Measurements from ENCODE around the gene TOM1L1. TPM values are rescaled to one million over a fixed set of nuclear protein-coding genes. Genes with fewer than 3 reads are reported as not detected.

TOM1L1 gene
- total RNA-seq, 1 donor from 2014 or later = 33.6 TPM

DNA sequence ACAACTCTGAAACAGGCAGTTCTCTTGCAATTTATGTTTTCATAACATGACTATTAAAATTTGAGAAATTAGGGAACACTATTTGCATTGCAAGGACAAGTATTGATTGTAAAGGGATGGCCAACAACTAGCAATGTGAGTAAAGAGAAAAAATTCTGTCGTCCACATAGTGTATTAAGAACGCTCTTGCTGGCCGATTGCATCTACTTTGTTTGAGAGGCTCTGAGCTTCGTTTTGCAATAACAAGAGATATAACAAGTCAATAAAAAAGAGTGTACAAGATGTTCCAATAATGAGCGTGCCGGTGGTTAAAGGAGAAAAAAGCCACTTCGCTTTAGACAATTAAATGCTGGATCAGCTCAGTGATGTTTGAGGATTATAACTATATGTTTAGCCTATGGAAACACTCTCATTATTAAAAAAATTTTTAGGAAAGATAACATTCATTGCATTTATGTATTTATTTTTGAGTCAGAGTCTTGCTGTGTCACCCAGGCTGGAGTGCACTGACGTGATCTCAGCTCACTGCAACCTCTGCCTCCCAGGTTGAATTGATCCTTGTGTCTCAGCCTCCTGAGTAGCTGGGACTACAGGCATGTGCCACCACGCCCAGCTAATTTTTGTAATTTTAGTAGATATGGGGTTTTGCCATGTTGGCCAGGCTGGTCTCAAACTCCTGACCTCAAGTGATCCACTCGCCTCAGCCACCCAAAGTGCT is 19.2 kb upstream of the TOM1L1 start:
- TF ChIP-seq, protein P1, sequence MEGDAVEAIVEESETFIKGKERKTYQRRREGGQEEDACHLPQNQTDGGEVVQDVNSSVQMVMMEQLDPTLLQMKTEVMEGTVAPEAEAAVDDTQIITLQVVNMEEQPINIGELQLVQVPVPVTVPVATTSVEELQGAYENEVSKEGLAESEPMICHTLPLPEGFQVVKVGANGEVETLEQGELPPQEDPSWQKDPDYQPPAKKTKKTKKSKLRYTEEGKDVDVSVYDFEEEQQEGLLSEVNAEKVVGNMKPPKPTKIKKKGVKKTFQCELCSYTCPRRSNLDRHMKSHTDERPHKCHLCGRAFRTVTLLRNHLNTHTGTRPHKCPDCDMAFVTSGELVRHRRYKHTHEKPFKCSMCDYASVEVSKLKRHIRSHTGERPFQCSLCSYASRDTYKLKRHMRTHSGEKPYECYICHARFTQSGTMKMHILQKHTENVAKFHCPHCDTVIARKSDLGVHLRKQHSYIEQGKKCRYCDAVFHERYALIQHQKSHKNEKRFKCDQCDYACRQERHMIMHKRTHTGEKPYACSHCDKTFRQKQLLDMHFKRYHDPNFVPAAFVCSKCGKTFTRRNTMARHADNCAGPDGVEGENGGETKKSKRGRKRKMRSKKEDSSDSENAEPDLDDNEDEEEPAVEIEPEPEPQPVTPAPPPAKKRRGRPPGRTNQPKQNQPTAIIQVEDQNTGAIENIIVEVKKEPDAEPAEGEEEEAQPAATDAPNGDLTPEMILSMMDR (IDR thresholded peaks at IDR 0.05) = no peak
- Histone ChIP-seq H3K9me3 (no peaks in the 10 kb centered on the region), H3K27ac (no peak overlapping the region), H3K4me3 (no peak overlapping the region), H3K36me3 (no peaks in the 10 kb centered on the region), H3K4me1 (no peaks in the 10 kb centered on the region), H3K27me3 (no peaks in the 10 kb centered on the region)
- DNase-seq = no peak
- ATAC-seq = no peak
- intact Hi-C loops (cut with DNase I) = no loop called here

DNA sequence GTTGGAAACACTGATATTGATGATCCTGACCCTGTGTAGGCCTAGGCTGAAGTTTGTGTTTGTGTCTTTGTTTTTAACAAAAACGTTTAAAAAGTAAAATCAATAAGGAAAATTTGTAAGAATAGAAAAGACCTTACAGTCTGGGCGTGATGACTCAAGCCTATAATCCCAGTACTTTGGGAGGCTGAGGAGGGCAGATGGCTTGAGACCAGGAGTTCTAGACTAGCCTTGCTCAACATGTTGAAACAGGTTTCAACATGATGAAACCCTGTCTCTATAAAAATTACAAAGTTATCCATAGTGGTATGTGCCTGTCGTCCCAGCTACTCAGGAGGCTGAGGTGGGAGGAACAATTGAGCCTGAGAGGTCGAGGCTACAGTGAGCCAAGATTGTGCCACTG is 18.3 kb upstream of the TOM1L1 start:
- Histone ChIP-seq H3K4me3 (no peak overlapping the region), H3K36me3 (no peaks in the 10 kb centered on the region), H3K4me1 (no peaks in the 10 kb centered on the region), H3K27me3 (no peaks in the 10 kb centered on the region), H3K9me3 (no peaks in the 10 kb centered on the region), H3K27ac (no peak overlapping the region)
- intact Hi-C loops (cut with DNase I) = no loop called here
- no peak for DNase-seq
- TF ChIP-seq, protein P1 (IDR thresholded peaks at IDR 0.05) = no peak
- ATAC-seq = no peak

DNA sequence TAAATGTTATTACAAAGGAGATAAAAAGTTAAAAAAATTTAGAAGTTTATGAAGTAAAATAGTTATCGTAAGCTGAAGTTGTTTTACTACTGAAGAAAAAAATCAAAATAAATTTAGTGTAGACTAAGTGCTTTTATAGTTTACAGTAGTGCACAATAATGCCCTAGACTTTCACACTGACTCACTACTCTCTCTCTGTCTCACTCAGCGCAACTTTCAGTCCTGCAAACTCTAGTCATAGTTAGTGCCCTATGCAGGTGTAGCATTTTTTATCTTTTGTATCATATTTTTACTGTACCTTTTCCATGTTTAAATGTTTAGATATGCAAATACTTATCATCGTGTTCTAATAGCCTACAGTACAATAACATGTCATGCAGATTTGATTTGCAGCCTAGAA is 17.7 kb upstream of the TOM1L1 start:
- Histone ChIP-seq H3K27me3 (no peaks in the 10 kb centered on the region), H3K27ac (no peak overlapping the region), H3K36me3 (no peaks in the 10 kb centered on the region), H3K4me1 (no peaks in the 10 kb centered on the region), H3K9me3 (no peaks in the 10 kb centered on the region), H3K4me3 (no peak overlapping the region)
- intact Hi-C loops (cut with DNase I) = no loop called here
- ATAC-seq (no peak), DNase-seq (no peak)
- TF ChIP-seq, protein P1 (IDR thresholded peaks at IDR 0.05) = no peak

DNA sequence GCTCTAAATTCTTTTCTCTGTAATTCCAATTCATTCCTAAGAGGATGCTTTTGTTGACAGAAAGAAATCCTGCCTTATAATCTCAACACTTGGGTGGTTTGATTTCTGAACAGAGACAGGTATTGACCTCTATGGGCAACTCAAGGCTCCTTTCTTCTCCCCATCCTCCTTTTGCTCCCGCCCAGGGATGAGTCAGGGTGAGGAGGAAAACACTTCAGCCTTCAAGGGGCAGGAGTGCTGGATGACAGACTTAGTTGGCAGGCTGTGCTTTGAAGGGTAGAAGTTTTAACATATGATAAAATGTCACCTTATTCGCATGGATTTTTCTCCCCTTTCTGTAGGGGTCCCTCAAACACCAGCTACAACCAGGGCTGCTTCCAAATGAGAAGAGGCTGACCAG is 16.7 kb upstream of the TOM1L1 start:
- TF ChIP-seq, protein P1 (IDR thresholded peaks at IDR 0.05) = no peak
- no peaks in the 10 kb centered on the region for H3K9me3 ChIP-seq
- H3K36me3 ChIP-seq = no peaks in the 10 kb centered on the region
- intact Hi-C loops (cut with DNase I) = no loop called here
- H3K27ac ChIP-seq = no peak overlapping the region
- no peak overlapping the region for H3K4me3 ChIP-seq
- H3K27me3 ChIP-seq = no peaks in the 10 kb centered on the region
- DNase-seq (no peak), ATAC-seq (no peak)
- H3K4me1 ChIP-seq = no peaks in the 10 kb centered on the region

DNA sequence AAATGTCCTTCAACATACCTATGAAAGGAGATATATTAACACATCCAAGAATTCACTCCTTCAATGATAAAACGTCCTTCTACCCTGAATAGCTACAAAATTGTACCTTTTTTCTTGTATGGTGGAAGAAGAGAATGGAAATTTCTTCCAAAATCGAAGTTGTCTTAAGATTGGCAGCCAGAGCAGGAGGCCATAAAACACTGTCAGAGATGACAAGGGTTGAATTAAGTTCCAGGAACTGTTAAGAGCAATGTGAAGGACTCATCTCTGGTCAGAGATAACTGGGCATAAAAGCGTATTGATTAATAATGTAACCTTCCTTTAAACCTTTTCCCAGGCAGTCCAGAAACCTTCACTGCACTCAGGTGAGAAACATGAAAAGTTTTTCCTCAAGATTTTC is 12.9 kb upstream of the TOM1L1 start:
- H3K4me1 ChIP-seq = no peaks in the 10 kb centered on the region
- H3K9me3 ChIP-seq = no peaks in the 10 kb centered on the region
- no peak overlapping the region for H3K4me3 ChIP-seq
- no peak for DNase-seq
- H3K36me3 ChIP-seq = no peaks in the 10 kb centered on the region
- TF ChIP-seq, protein P1 (IDR thresholded peaks at IDR 0.05) = no peak
- no peaks in the 10 kb centered on the region for H3K27me3 ChIP-seq
- H3K27ac ChIP-seq = no peak overlapping the region
- intact Hi-C loops (cut with DNase I) = no loop called here
- no peak for ATAC-seq

DNA sequence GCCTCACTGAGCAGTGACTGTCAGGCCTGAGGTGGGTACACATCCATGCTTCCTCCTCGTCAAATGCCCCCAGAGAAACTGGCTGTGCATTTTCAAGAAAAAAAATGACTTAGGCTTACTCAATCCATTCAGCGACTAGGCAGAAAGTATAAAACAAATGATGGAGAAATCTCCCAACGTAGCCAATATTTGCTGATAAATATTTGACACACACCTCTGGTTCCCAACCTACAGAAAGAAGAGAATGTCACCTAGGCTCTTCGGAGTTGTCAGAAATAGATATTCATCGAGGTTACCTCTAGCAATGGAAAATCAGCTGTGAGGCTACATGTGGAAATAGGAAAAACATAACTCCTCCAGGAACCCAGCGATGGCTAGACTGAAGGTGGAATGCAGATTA is 12.4 kb upstream of the TOM1L1 start:
- Histone ChIP-seq H3K27ac (no peak overlapping the region), H3K4me1 (no peaks in the 10 kb centered on the region), H3K36me3 (no peaks in the 10 kb centered on the region), H3K27me3 (no peaks in the 10 kb centered on the region), H3K9me3 (no peaks in the 10 kb centered on the region), H3K4me3 (no peak overlapping the region)
- DNase-seq = no peak
- TF ChIP-seq, protein P1 (IDR thresholded peaks at IDR 0.05) = no peak
- ATAC-seq = no peak
- intact Hi-C loops (cut with DNase I) = no loop called here
